OCI-LY3 (cell line): Measurements from ENCODE around the gene TBX1.
"Not testable (repeated sequence)": the region's sequence is repeated elsewhere in the genome, so short reads cannot be mapped to it uniquely, and the experiment has no call there.

ENCODE experiments used
- H2AFZ ChIP-seq: fragments of 200-600, 300-600 bp; shearing (Covaris generic); 2 replicates; pipeline ENCODE4 v1.6.0; 2014; ENCODE audit warnings: antibody characterized with exemption, low read depth, low read length
- H3K27ac ChIP-seq: fragments of 200-600, 300-600 bp; sonication (generic); 2 replicates; pipeline ENCODE4 v1.5.1; 2014; ENCODE audit warnings: mild to moderate bottlenecking, low read length, moderate library complexity, mixed read lengths
- H3K27me3 ChIP-seq: fragments of 200-600, 300-600 bp; sonication (generic); 2 replicates; pipeline ENCODE4 v1.6.1; 2014; ENCODE audit warnings: low read depth, low read length, mixed read lengths
- H3K36me3 ChIP-seq: fragments of 200-600, 300-600 bp; sonication (generic); replicated peaks from 2 replicates; pipeline ENCODE3; 2014; ENCODE audit warnings: low read depth, low read length, mixed read lengths
- H3K4me1 ChIP-seq: fragments of 300-600, 200-600 bp; sonication (generic); 2 replicates; pipeline ENCODE4 v1.6.1; 2014; ENCODE audit warnings: low read length, mixed read lengths
- H3K4me2 ChIP-seq: fragments of 200-600, 300-600 bp; sonication (generic); 2 replicates; pipeline ENCODE4 v1.6.1; 2014; ENCODE audit warnings: low read length, mixed read lengths
- H3K4me3 ChIP-seq: fragments of 300-600, 200-600 bp; sonication (generic); 2 replicates; pipeline ENCODE4 v1.5.1; 2014; ENCODE audit warnings: antibody characterized with exemption, mild to moderate bottlenecking, low read length, moderate library complexity
- H3K79me2 ChIP-seq: fragments of 300-600, 200-600 bp; shearing (Covaris generic); 2 replicates; pipeline ENCODE4 v1.6.1; 2014; ENCODE audit warnings: mild to moderate bottlenecking, low read length, mixed read lengths
- H3K9ac ChIP-seq: fragments of 300-600, 200-600 bp; shearing (Covaris generic); 2 replicates; pipeline ENCODE4 v1.6.0; 2014; ENCODE audit warnings: mild to moderate bottlenecking, low read length, moderate library complexity
- H3K9me3 ChIP-seq: fragments of 200-600, 300-600 bp; shearing (Covaris generic); 2 replicates; pipeline ENCODE4 v1.6.1; 2014; ENCODE audit warnings: low read length, mixed read lengths; ENCODE audit not compliant: insufficient read depth
- H4K20me1 ChIP-seq: fragments of 200-600, 300-600 bp; sonication (generic); 2 replicates; pipeline ENCODE4 v1.6.1; 2016; ENCODE audit warnings: low read length, mixed read lengths; ENCODE audit not compliant: insufficient read depth
- EZH2phosphoT487 ChIP-seq: fragments of 200-600 bp; shearing (Covaris generic); IDR thresholded peaks from 2 replicates; pipeline ENCODE4 v1.6.1; 2018; ENCODE audit warnings: antibody characterized with exemption, mixed run types, low read depth
- TF ChIP-seq, protein P1 (sequence below): fragments of 200-600, 300-600 bp; sonication (generic); IDR thresholded peaks from 2 replicates; pipeline ENCODE4 v1.5.1; 2014; ENCODE audit warnings: antibody characterized with exemption, low read length, low read depth

Gene TBX1

DNA sequence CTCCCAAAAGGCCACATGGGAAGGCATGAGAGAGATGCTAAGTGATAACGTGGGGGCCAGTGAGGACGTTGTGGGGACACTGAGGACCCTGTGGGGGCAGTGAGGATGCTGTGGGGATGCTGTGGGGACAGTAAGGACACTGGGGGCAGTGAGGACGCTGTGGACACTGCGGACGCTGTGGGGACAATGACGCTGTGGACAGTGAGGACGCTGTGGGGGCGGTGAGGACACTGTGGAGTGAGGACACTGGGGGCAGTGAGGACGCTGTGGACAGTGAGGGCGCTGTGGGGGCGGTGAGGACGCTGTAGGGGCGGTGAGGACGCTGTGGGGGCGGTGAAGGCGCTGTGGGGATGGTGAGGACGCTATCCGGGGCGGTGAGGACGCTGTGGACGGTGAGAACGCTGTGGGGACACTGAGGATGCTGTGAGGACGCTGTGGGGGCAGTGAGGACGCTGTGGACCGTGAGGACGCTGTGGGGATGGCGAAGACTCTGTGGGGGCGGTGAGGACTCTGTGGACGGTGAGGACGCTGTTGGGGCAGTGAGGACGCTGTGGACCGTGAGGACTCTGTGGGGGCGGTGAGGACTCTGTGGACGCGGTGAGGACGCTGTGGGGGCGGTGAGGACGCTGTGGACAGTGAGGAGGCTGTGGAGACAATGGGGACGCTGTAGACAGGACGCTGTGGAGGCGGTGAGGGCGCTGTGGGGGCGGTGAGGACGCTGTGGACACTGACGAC is 35.5 kb upstream of the TBX1 start:
- Histone ChIP-seq H3K27me3 (no peaks in the 10 kb centered on the region), H4K20me1 (no peaks in the 10 kb centered on the region)

DNA sequence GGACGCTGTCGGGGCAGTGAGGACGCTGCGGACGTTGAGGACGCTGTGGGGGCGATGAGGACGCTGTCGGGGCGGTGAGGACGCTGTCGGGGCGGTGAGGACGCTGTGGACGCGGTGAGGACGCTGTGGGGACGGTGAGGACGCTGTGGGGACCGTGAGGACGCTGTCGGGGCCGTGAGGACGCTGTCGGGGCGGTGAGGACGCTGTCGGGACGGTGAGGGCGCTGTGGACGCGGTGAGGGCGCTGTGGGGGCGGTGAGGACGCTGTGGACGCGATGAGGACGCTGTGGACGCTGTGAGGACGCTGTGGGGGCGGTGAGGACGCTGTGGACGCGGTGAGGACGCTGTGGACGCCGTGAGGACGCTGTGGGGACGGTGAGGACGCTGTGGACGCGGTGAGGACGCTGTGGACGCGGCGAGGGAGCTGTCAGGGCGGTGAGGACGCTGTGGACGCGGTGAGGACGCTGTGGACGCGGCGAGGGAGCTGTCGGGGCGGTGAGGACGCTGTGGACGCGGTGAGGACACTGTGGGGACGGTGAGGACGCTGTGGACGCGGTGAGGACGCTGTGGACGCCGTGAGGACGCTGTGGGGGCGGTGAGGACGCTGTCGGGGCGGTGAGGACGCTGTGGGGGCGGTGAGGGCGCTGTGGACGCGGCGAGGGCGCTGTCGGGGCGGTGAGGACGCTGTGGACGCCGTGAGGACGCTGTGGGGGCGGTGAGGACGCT is 34.4 kb upstream of the TBX1 start:
- H2AFZ ChIP-seq, H4K20me1 ChIP-seq, H3K9me3 ChIP-seq, H3K79me2 ChIP-seq, H3K4me1 ChIP-seq, H3K36me3 ChIP-seq, H3K4me2 ChIP-seq, H3K27ac ChIP-seq, H3K9ac ChIP-seq, H3K27me3 ChIP-seq, H3K4me3 ChIP-seq: not testable (repeated sequence)

More for the DNA sequence above, 35.5 kb upstream of the TBX1 start:
- Histone ChIP-seq H3K9me3 (no peaks in the 10 kb centered on the region), H3K4me3 (no peak overlapping the region), H3K4me2 (no peak overlapping the region), H3K79me2 (no peaks in the 10 kb centered on the region), H3K27ac (no peak overlapping the region), H3K9ac (no peak overlapping the region), H3K4me1 (no peaks in the 10 kb centered on the region), H3K36me3 (no peaks in the 10 kb centered on the region), H2AFZ (no peak overlapping the region)
- TF ChIP-seq EZH2phosphoT487, result no peak
- TF ChIP-seq, protein P1, sequence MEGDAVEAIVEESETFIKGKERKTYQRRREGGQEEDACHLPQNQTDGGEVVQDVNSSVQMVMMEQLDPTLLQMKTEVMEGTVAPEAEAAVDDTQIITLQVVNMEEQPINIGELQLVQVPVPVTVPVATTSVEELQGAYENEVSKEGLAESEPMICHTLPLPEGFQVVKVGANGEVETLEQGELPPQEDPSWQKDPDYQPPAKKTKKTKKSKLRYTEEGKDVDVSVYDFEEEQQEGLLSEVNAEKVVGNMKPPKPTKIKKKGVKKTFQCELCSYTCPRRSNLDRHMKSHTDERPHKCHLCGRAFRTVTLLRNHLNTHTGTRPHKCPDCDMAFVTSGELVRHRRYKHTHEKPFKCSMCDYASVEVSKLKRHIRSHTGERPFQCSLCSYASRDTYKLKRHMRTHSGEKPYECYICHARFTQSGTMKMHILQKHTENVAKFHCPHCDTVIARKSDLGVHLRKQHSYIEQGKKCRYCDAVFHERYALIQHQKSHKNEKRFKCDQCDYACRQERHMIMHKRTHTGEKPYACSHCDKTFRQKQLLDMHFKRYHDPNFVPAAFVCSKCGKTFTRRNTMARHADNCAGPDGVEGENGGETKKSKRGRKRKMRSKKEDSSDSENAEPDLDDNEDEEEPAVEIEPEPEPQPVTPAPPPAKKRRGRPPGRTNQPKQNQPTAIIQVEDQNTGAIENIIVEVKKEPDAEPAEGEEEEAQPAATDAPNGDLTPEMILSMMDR, result no peak

DNA sequence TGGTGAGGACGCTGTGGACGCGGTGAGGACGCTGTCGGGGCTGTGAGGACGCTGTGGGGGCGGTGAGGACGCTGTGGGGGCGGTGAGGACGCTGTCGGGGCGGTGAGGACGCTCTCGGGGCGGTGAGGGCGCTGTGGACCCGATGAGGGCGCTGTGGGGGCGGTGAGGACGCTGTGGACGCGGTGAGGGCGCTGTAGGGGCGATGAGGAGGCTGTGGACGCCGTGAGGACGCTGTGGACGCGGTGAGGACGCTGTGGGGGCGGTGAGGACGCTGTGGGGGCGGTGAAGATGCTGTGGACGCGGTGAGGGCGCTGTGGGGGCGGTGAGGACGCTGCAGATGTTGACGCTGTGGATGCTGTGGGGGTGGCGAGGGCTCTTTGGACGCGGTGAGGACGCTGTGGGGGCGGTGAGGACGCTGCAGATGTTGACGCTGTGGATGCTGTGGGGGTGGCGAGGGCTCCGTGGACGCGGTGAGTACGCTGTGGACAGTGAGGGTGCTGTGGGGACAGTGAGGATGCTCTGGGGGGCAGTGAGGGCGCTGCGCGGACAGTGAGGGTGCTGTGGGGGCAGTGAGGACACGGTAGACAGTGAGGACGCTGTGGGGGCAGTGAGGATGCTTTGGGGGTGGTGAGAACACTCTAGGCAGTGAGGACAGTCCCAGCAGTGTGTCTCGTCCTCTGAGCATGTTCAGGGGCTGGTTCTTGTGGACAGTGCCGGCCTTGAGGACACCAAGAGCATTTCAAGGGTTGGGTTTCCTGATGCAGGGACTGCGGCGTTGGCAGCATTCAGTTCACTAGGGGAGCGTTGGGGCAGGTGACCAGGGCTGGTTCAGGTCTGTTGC is 33.0 kb upstream of the TBX1 start:
- Histone ChIP-seq H3K27me3 (no peaks in the 10 kb centered on the region), H3K4me1 (no peaks in the 10 kb centered on the region), H3K79me2 (no peaks in the 10 kb centered on the region), H3K9me3 (no peaks in the 10 kb centered on the region), H3K27ac (no peak overlapping the region), H3K4me2 (no peak overlapping the region), H3K4me3 (no peak overlapping the region), H3K36me3 (no peaks in the 10 kb centered on the region), H3K9ac (no peak overlapping the region), H4K20me1 (no peaks in the 10 kb centered on the region), H2AFZ (no peak overlapping the region)
- no peak for TF ChIP-seq EZH2phosphoT487
- TF ChIP-seq, protein P1, result no peak

DNA sequence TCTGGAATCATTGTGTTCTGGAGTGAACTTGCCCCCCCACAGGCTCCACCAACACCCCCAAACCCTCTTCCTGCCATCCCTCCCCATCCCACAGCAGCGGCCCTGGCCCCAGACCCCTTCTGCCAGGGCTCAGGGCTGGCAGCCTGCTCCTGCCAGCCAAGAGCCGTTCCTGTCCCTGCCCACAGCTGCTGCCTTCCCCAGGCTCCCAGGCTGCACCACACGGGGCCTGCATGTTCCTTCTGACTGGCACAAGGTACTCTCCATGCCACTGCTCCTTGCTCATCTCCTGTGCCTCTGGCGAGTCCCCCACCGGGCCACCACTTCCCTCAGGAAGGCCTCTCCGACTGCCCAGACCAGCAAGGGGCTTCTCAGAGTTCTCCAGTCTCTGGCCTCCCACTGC is 32.3 kb upstream of the TBX1 start:
- Histone ChIP-seq H3K27me3 (no peaks in the 10 kb centered on the region), H3K79me2 (no peaks in the 10 kb centered on the region), H2AFZ (no peak overlapping the region), H3K27ac (no peak overlapping the region), H3K36me3 (no peaks in the 10 kb centered on the region), H3K4me2 (no peak overlapping the region), H3K9me3 (no peaks in the 10 kb centered on the region), H3K9ac (no peak overlapping the region), H3K4me3 (no peak overlapping the region), H4K20me1 (no peaks in the 10 kb centered on the region), H3K4me1 (no peaks in the 10 kb centered on the region)
- no peak for TF ChIP-seq EZH2phosphoT487
